ENCODE measurements around the gene NHSL1. TPM values are rescaled to one million over a fixed set of nuclear protein-coding genes. Genes with fewer than 3 reads are reported as not detected.
"Not testable (repeated sequence)": the region's sequence is repeated elsewhere in the genome, so short reads cannot be mapped to it uniquely, and the experiment has no call there.

NHSL1 gene
- total RNA-seq, 2 donors from 2014 or later = 16.3 to 17.5 TPM

DNA sequence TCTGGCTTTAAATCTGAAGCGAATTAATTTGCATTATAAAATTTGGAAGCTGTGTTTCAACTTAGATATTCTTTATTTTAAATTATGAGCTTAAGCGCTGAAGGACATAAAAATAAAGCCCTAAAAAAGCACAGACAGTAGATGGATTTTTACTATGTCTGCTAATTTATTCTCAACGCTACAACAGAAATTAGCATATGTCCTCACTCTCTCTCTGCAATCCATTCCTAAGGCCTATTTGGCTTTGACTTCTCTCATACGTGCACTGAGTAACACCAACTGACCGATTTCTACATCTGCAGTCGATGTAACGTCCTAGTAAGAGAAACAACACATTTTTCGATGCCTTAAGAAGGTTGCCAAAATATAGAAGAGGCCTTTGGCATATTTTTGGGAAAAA, 71.6 kb downstream of the NHSL1 start:
- no peaks in the 10 kb centered on the region for H3K9me3 Mint-ChIP-seq

DNA sequence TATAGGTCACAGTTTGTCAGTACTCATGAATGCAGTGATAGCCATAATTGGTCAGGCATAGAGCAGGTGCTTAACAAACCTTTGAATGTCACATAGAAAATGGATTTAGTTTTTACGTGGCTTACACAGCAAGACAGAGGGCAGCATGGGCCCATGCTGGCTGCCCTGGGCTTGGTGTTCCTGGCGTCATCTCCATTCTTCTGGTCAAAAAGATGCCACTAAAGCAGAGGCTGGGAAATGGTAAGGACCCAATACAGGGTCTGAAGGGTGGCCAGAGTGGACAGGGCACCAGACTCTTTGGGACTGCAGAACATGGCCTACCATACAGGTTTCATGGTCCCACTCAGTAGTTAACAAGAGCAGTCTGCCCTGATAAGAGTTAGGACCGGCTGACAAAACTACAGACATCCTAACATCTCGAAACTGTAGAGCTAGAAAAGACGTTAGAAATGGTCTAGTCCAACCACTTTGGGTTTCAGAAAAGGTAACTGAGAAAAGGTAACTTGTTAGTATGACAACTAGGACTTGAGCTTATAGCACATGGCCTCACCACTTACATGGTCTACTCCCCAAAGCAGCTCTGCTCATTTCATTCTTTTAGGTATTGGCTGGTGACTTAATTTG, 72.7 kb downstream of the NHSL1 start:
- Histone ChIP-seq H3K27ac (ENCODE audit: low read depth, low read length) (no peak overlapping the region), H3K4me3 (ENCODE audit: low read length) (no peak overlapping the region), H3K4me1 (ENCODE audit: control insufficient read depth, insufficient read depth, low read length) (no peaks in the 10 kb centered on the region), H3K36me3 (ENCODE audit: control insufficient read depth, insufficient read depth, low read length) (peaks cover 14% of the 10 kb centered on the region), H3K27me3 (ENCODE audit: control insufficient read depth, insufficient read depth, low read length, poor library complexity, severe bottlenecking) (no peaks in the 10 kb centered on the region), H3K9me3 (ENCODE audit: control insufficient read depth, low read length) (no peaks in the 10 kb centered on the region), H3K9ac (ENCODE audit: extremely low read depth, low read length, poor library complexity, severe bottlenecking) (no peak overlapping the region)
- Mint-ChIP-seq H3K4me3 (no peak overlapping the region), H3K36me3 (ENCODE audit: low read depth) (peaks cover 10% of the 10 kb centered on the region), H3K27ac (no peak overlapping the region), H3K9me3 (no peaks in the 10 kb centered on the region), H3K27me3 (ENCODE audit: insufficient read depth) (no peaks in the 10 kb centered on the region), H3K4me1 (no peaks in the 10 kb centered on the region)
- no peak for DNase-seq
- WGBS, 2 experiments (ENCODE audit: insufficient coverage in 1 of 2, insufficient read length in 1 of 2) = 90 to 92% methylated on average over 3 to 5 of the region's 5 CpGs
- TF ChIP-seq, protein P1, sequence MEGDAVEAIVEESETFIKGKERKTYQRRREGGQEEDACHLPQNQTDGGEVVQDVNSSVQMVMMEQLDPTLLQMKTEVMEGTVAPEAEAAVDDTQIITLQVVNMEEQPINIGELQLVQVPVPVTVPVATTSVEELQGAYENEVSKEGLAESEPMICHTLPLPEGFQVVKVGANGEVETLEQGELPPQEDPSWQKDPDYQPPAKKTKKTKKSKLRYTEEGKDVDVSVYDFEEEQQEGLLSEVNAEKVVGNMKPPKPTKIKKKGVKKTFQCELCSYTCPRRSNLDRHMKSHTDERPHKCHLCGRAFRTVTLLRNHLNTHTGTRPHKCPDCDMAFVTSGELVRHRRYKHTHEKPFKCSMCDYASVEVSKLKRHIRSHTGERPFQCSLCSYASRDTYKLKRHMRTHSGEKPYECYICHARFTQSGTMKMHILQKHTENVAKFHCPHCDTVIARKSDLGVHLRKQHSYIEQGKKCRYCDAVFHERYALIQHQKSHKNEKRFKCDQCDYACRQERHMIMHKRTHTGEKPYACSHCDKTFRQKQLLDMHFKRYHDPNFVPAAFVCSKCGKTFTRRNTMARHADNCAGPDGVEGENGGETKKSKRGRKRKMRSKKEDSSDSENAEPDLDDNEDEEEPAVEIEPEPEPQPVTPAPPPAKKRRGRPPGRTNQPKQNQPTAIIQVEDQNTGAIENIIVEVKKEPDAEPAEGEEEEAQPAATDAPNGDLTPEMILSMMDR (conservative IDR thresholded peaks at IDR 0.05) = no peak

More for the DNA sequence above, 71.6 kb downstream of the NHSL1 start:
- Mint-ChIP-seq H3K4me3 (no peak overlapping the region), H3K36me3 (ENCODE audit: low read depth) (peaks cover 9% of the 10 kb centered on the region), H3K27me3 (ENCODE audit: insufficient read depth) (no peaks in the 10 kb centered on the region), H3K4me1 (no peaks in the 10 kb centered on the region), H3K27ac (no peak overlapping the region)
- DNase-seq = no peak
- no peak overlapping the region for H3K4me3 ChIP-seq (ENCODE audit: low read length)
- no peak overlapping the region for H3K27ac ChIP-seq (ENCODE audit: low read depth, low read length)
- TF ChIP-seq, protein P1 (conservative IDR thresholded peaks at IDR 0.05) = no peak
- 95 to 100% methylated on average over 6 to 8 of the region's 8 CpGs for WGBS, 2 experiments (ENCODE audit: insufficient coverage in 1 of 2, insufficient read length in 1 of 2)
- no peaks in the 10 kb centered on the region for H3K9me3 ChIP-seq (ENCODE audit: control insufficient read depth, low read length)
- H3K27me3 ChIP-seq (ENCODE audit: control insufficient read depth, insufficient read depth, low read length, poor library complexity, severe bottlenecking) = no peaks in the 10 kb centered on the region
- H3K36me3 ChIP-seq (ENCODE audit: control insufficient read depth, insufficient read depth, low read length) = peaks cover 13% of the 10 kb centered on the region
- H3K9ac ChIP-seq (ENCODE audit: extremely low read depth, low read length, poor library complexity, severe bottlenecking) = no peak overlapping the region
- no peaks in the 10 kb centered on the region for H3K4me1 ChIP-seq (ENCODE audit: control insufficient read depth, insufficient read depth, low read length)

GRCh38 chr6:138425256-138425655, 74.0 kb downstream of the NHSL1 start:
- H3K9ac ChIP-seq (ENCODE audit: extremely low read depth, low read length, poor library complexity, severe bottlenecking); H3K9me3 ChIP-seq (ENCODE audit: control insufficient read depth, low read length); H3K4me3 ChIP-seq (ENCODE audit: low read length); DNase-seq; H3K4me3 Mint-ChIP-seq; H3K4me1 ChIP-seq (ENCODE audit: control insufficient read depth, insufficient read depth, low read length); H3K9me3 Mint-ChIP-seq; H3K27me3 Mint-ChIP-seq (ENCODE audit: insufficient read depth); H3K27ac Mint-ChIP-seq; H3K4me1 Mint-ChIP-seq; H3K27ac ChIP-seq (ENCODE audit: low read depth, low read length); H3K27me3 ChIP-seq (ENCODE audit: control insufficient read depth, insufficient read depth, low read length, poor library complexity, severe bottlenecking): not testable (repeated sequence)
- peaks cover 17% of the 10 kb centered on the region for H3K36me3 ChIP-seq (ENCODE audit: control insufficient read depth, insufficient read depth, low read length)
- WGBS, 2 experiments (ENCODE audit: insufficient coverage in 1 of 2, insufficient read length in 1 of 2) = 95% methylated on average over 5 to 7 of the region's 7 CpGs
- H3K36me3 Mint-ChIP-seq (ENCODE audit: low read depth) = peaks cover 13% of the 10 kb centered on the region
